Endothelial cell of umbilical vein (primary cell): ENCODE data around the gene GLB1L2. TPM values are rescaled to one million over a fixed set of nuclear protein-coding genes. Genes with fewer than 3 reads are reported as not detected.

ENCODE experiments used
- BruUV-seq: library from RNA; stranded (reverse); fragments of 400-500 nt; replicated peaks from 2 replicates; lab custom pipeline; 2021; lab: Mats Ljungman, UMichigan
- CTCF ChIA-PET: fragments of 300-600, 350-600 bp; sonication (Branson Sonifier 250); formaldehyde crosslinking; loops from one replicate; lab custom pipeline; 2021; ENCODE audit warnings: antibody characterized with exemption, inconsistent platforms; lab: Charles Lee
- POLR2A ChIA-PET: fragments of 300-600, 350-600 bp; sonication (Branson Sonifier 250); formaldehyde crosslinking; loops from one replicate; lab custom pipeline; 2021; ENCODE audit warnings: antibody characterized with exemption, inconsistent platforms; lab: Charles Lee
- DNase-seq: peaks from one replicate; pipeline ENCODE4 v3.0.0-alpha.2; 2011; ENCODE audit warnings: low read depth, low spot score
- FAIRE-seq: peaks from 2 replicates; lab custom pipeline; 2011; peaks lifted over from hg19 to GRCh38; lab: Jason Lieb, UNC
- H2AFZ ChIP-seq: 2 replicates; pipeline ENCODE4 v1.6.0; 2012; ENCODE audit warnings: low read depth, low read length, control low read depth, inconsistent platforms
- H3K27ac ChIP-seq: 2 replicates; pipeline ENCODE4 v1.5.1; 2011; ENCODE audit warnings: low read depth, mild to moderate bottlenecking, control low read depth, low read length, moderate library complexity; ENCODE audit not compliant: insufficient read depth
- H3K27me3 ChIP-seq, 2 experiments: 2 replicates each; pipeline versions ENCODE4 v1.6.0 to v1.6.1; 2011; ENCODE audit warnings: low read length in 2 of 2, mixed read lengths in 1 of 2; ENCODE audit not compliant: control insufficient read depth in 2 of 2, insufficient read depth in 2 of 2
- H3K36me3 ChIP-seq, 2 experiments: 2 replicates in 1 of 2; 3 replicates in 1 of 2; pipeline ENCODE4 v1.5.1; 2011; ENCODE audit warnings: low read length in 2 of 2, mild to moderate bottlenecking in 1 of 2, moderate library complexity in 1 of 2; ENCODE audit not compliant: control insufficient read depth in 2 of 2, insufficient read depth in 2 of 2; ENCODE audit errors: extremely low read depth in 1 of 2
- H3K4me1 ChIP-seq: 3 replicates; pipeline ENCODE4 v1.5.1; 2011; ENCODE audit warnings: mild to moderate bottlenecking, low read length; ENCODE audit not compliant: control insufficient read depth, insufficient read depth; ENCODE audit errors: extremely low read depth
- H3K4me2 ChIP-seq: 2 replicates; pipeline ENCODE4 v1.6.1; 2011; ENCODE audit warnings: low read length, control low read depth, mixed read lengths; ENCODE audit not compliant: insufficient read depth
- H3K4me3 ChIP-seq, 3 experiments: fragments of 200-600 bp in 1 of 3; sonication (generic), shearing (Covaris generic) in 1 of 3; replicated peaks in 1 of 3; 2 replicates each; pipeline ENCODE4 v1.5.1; 2011 to 2016; ENCODE audit warnings: control low read depth in 3 of 3, low read length in 3 of 3, mild to moderate bottlenecking in 2 of 3, inconsistent platforms in 1 of 3, low read depth in 1 of 3, moderate library complexity in 1 of 3; ENCODE audit not compliant: insufficient read depth in 1 of 3
- H3K79me2 ChIP-seq: 2 replicates; pipeline ENCODE4 v1.6.0; 2012; ENCODE audit warnings: low read length, inconsistent platforms; ENCODE audit not compliant: control insufficient read depth, insufficient read depth
- H3K9ac ChIP-seq: replicated peaks from 2 replicates; pipeline ENCODE3; 2011; ENCODE audit warnings: low read length, control low read depth; ENCODE audit not compliant: insufficient read depth; ENCODE audit errors: extremely low read depth
- H3K9me1 ChIP-seq: replicated peaks from 3 replicates; pipeline ENCODE4 v1.6.0; 2011; ENCODE audit warnings: mild to moderate bottlenecking, low read length; ENCODE audit not compliant: control insufficient read depth, insufficient read depth; ENCODE audit errors: extremely low read depth
- H3K9me3 ChIP-seq: replicated peaks from 2 replicates; pipeline ENCODE4 v1.5.1; 2012; ENCODE audit warnings: low read length, inconsistent platforms; ENCODE audit not compliant: control insufficient read depth, insufficient read depth
- H4K20me1 ChIP-seq: replicated peaks from 2 replicates; pipeline ENCODE3; 2011; ENCODE audit warnings: mild to moderate bottlenecking, low read length; ENCODE audit not compliant: control insufficient read depth, insufficient read depth; ENCODE audit errors: extremely low read depth
- CTCF ChIP-seq, 2 donors: IDR thresholded peaks; 1 replicate in 1 of 2; 2 replicates in 1 of 2; pipeline ENCODE4 v1.5.1; 2011; ENCODE audit warnings: low read length in 2 of 2, mild to moderate bottlenecking in 2 of 2, moderate library complexity in 2 of 2, control low read depth in 1 of 2, inconsistent platforms in 1 of 2, low read depth in 1 of 2; ENCODE audit not compliant: insufficient read depth in 1 of 2; ENCODE audit errors: extremely low read depth in 1 of 2
- EZH2 ChIP-seq: IDR thresholded peaks from 2 replicates; pipeline ENCODE4 v1.6.1; 2012; ENCODE audit warnings: borderline replicate concordance, low read depth, mild to moderate bottlenecking, moderate library complexity, low read length, inconsistent platforms; ENCODE audit not compliant: severe bottlenecking
- FOS ChIP-seq: IDR thresholded peaks from 2 replicates; pipeline ENCODE4 v1.6.1; 2011; ENCODE audit warnings: mild to moderate bottlenecking, low read length, moderate library complexity, borderline replicate concordance; ENCODE audit not compliant: insufficient read depth
- GATA2 ChIP-seq: IDR thresholded peaks from 2 replicates; pipeline ENCODE4 v1.7.0; 2011; ENCODE audit warnings: low read depth, mild to moderate bottlenecking, moderate library complexity, mixed read lengths, low read length; ENCODE audit not compliant: insufficient read length, insufficient read depth
- JUN ChIP-seq: IDR thresholded peaks from 2 replicates; pipeline ENCODE4 v1.6.1; 2011; ENCODE audit warnings: borderline replicate concordance, low read depth; ENCODE audit not compliant: insufficient read length, insufficient read depth
- MAX ChIP-seq: IDR thresholded peaks from 2 replicates; pipeline ENCODE4 v1.6.1; 2011; ENCODE audit not compliant: insufficient read depth, insufficient read length
- MYC ChIP-seq: IDR thresholded peaks from one replicate; pipeline ENCODE4 v1.6.1; 2011; ENCODE audit warnings: mild to moderate bottlenecking, low read depth, low read length
- POLR2A ChIP-seq: IDR thresholded peaks from 2 replicates; pipeline ENCODE4 v1.6.1; 2012; ENCODE audit warnings: low read depth, mild to moderate bottlenecking, control low read depth, low read length
- POLR2AphosphoS5 ChIP-seq: IDR thresholded peaks from 2 replicates; pipeline ENCODE4 v1.6.1; 2012; ENCODE audit warnings: low read depth, mild to moderate bottlenecking, control low read depth, low read length, moderate library complexity; ENCODE audit not compliant: insufficient read depth
- dilution Hi-C: fragments of 300-500 bp; cut with MboI; formaldehyde crosslinking; loops from one replicate; pipeline ENCODE4 v1.15.0; 2019; ENCODE audit warnings: low sequenced_read_pairs; ENCODE audit not compliant: extremely low pct_ligation_motif_present
- intact Hi-C: fragments of 100-400 bp; cut with micrococcal nuclease; formaldehyde crosslinking; loops from one replicate; pipeline ENCODE4 v1.10.0; 2022
- polyA plus RNA-seq, 4 experiments: library from polyadenylated mRNA; depleted of rRNA in 3 of 4; stranded (reverse) in 3 of 4; unstranded in 1 of 4; fragments of >200 nt; gene quantifications; 2 replicates each; pipeline versions ENCODE4 v1.2.1 to v1.2.3, GENCODE V29; 2011 to 2012; ENCODE audit warnings: missing spikeins in 1 of 4
- total RNA-seq: library from RNA; stranded (reverse); gene quantifications from 2 replicates; pipeline ENCODE4 v1.2.3, GENCODE V29; 2021

The GLB1L2 gene
- total and polyA plus RNA-seq, 2 donors (not counting 3 experiments of a cell fraction or from before 2014, with no cell fraction given), result 0.55 to 0.59 TPM

- intact Hi-C loops (loop anchor here (5.0 to 10.0 kb wide), 2 partner anchors 78 to 296 kb away; partner anchors contain the start of genes ACAD8 and THYN1), dilution Hi-C loops (no loop called here)
- POLR2A ChIA-PET, result no interaction called here
- Histone ChIP-seq H3K27ac (no peak overlapping the region), H3K9me3 (no peaks in the 10 kb centered on the region), H3K4me3 (no peak overlapping the region), H3K9ac (no peak overlapping the region), H3K9me1 (no peaks in the 10 kb centered on the region), H3K4me2 (peak overlapping the region; percentile 2), H2AFZ (no peak overlapping the region), H3K36me3 (no peaks in the 10 kb centered on the region), H3K79me2 (no peaks in the 10 kb centered on the region), H4K20me1 (no peaks in the 10 kb centered on the region), H3K4me1 (peaks cover 4% of the 10 kb centered on the region), H3K27me3 (peaks cover 16 to 17% of the 10 kb centered on the region in 2 experiments)
- no TSS peak for BruUV-seq
- no peak for DNase-seq
- no peak for FAIRE-seq
- TF ChIP-seq POLR2A, result no peak
- TF ChIP-seq MAX, result no peak
- CTCF ChIA-PET, result no interaction called here
Measured at GRCh38 chr11:134330611-134331353, 1.0 kb upstream of the GLB1L2 start.

GRCh38 chr11:134332189-134332631 lies 422 bp downstream of the GLB1L2 start:
- Histone ChIP-seq H3K9me1 (no peaks in the 10 kb centered on the region), H3K9ac (no peak overlapping the region), H3K27ac (no peak overlapping the region), H3K9me3 (no peaks in the 10 kb centered on the region), H2AFZ (peak overlapping the region; percentile 56), H3K4me2 (peak overlapping the region; percentile 34), H3K4me1 (peaks cover 4% of the 10 kb centered on the region), H3K79me2 (no peaks in the 10 kb centered on the region), H3K36me3 (no peaks in the 10 kb centered on the region), H3K27me3 (peaks cover 16 to 17% of the 10 kb centered on the region in 2 experiments), H3K4me3 (peak overlapping the region in 2 of 3 experiments; percentile 3 to 37), H4K20me1 (no peaks in the 10 kb centered on the region)
- no peak for DNase-seq
- FAIRE-seq, result no peak
- no TSS peak for BruUV-seq
- ChIA-PET POLR2A (no interaction called here), CTCF (no interaction called here)
- intact Hi-C loops, result loop anchor here (5.0 to 10.0 kb wide), 2 partner anchors 80 to 297 kb away; partner anchors contain the start of genes ACAD8 and THYN1
- dilution Hi-C loops, result no loop called here
- TF ChIP-seq MYC (no peak), JUN (no peak), GATA2 (no peak), EZH2 (no peak), FOS (no peak), MAX (no peak), POLR2AphosphoS5 (no peak), CTCF (IDR thresholded peaks at IDR 0.05; ENCODE audit: extremely low read depth in 1 of 2, insufficient read depth in 1 of 2, low read depth in 1 of 2, low read length in 2 of 2) (no peak), POLR2A (no peak)
